Esophagus muscularis mucosa (tissue), 4 donors: ENCODE measurements around the gene MYD88. TPM values are rescaled to one million over a fixed set of nuclear protein-coding genes. Genes with fewer than 3 reads are reported as not detected.

Source experiments
- DNase-seq: peaks from one replicate; pipeline ENCODE4 v3.0.0-alpha.2; 2017; ENCODE audit errors: extremely low spot score
- H3K27ac ChIP-seq, 4 donors: fragments of 200-600 bp; sonication (generic); replicated peaks in 1 of 4; 1 replicate in 3 of 4; 2 replicates in 1 of 4; pipeline ENCODE4 v1.5.1; 2016 to 2019; ENCODE audit warnings: mild to moderate bottlenecking in 1 of 4
- H3K27me3 ChIP-seq, 4 donors: fragments of 200-600 bp; sonication (generic); one replicate each; pipeline versions ENCODE4 v1.5.1 to v1.6.0; 2016 to 2019
- H3K36me3 ChIP-seq, 4 donors: fragments of 200-600 bp; sonication (generic); one replicate each; pipeline ENCODE4 v1.5.1; 2016 to 2019
- H3K4me1 ChIP-seq, 4 donors: fragments of 200-600 bp; sonication (generic); one replicate each; pipeline ENCODE4 v1.5.1; 2016 to 2019
- H3K4me3 ChIP-seq, 4 donors: fragments of 200-600 bp; sonication (generic); 1 replicate in 2 of 4; 2 replicates in 2 of 4; pipeline ENCODE4 v1.5.1; 2016 to 2019; ENCODE audit warnings: mild to moderate bottlenecking in 4 of 4, moderate library complexity in 1 of 4
- H3K9me3 ChIP-seq, 4 donors: fragments of 200-600 bp; sonication (generic); 1 replicate in 3 of 4; 2 replicates in 1 of 4; pipeline ENCODE4 v1.5.1; 2016 to 2019
- CTCF ChIP-seq, 3 experiments: fragments of 200-600 bp in 2 of 3; fragments of 450-650 bp in 1 of 3; sonication (generic) in 2 of 3; IDR thresholded peaks; one replicate each; pipeline ENCODE4 v1.5.1; 2017 to 2019; ENCODE audit warnings: antibody characterized with exemption in 3 of 3, mild to moderate bottlenecking in 2 of 3, moderate library complexity in 1 of 3
- EP300 ChIP-seq: sonication (generic); formaldehyde crosslinking; IDR thresholded peaks from one replicate; pipeline ENCODE4 v1.6.1; 2017; ENCODE audit warnings: antibody characterized with exemption
- POLR2A ChIP-seq: fragments of 450-650 bp; IDR thresholded peaks from one replicate; pipeline ENCODE4 v1.6.1; 2017; ENCODE audit warnings: antibody characterized with exemption, moderate library complexity, mild to moderate bottlenecking, low read depth
- POLR2AphosphoS5 ChIP-seq, 2 donors: sonication (generic); formaldehyde crosslinking; IDR thresholded peaks; one replicate each; pipeline ENCODE4 v1.6.1; 2017; ENCODE audit warnings: antibody characterized with exemption in 2 of 2
- WGBS: methylation state at CpG from one replicate; pipeline ENCODE4 v1.1.5; 2018; 5-methylcytosine and 5-hydroxymethylcytosine counted together
- intact Hi-C: fragments of 100-400 bp; cut with DNase I; formaldehyde crosslinking; loops from one replicate; pipeline ENCODE4 v1.15.1; 2023
- total RNA-seq, 4 donors: library from RNA; depleted of rRNA; stranded (reverse); fragments of >200 nt; gene quantifications; one replicate each; pipeline versions ENCODE4 v1.1.0 to v1.2.1, GENCODE V29; 2016

MYD88 gene
- total RNA-seq, 4 donors from 2014 or later, result 21.2 to 38.6 (median 26.1) TPM

DNA sequence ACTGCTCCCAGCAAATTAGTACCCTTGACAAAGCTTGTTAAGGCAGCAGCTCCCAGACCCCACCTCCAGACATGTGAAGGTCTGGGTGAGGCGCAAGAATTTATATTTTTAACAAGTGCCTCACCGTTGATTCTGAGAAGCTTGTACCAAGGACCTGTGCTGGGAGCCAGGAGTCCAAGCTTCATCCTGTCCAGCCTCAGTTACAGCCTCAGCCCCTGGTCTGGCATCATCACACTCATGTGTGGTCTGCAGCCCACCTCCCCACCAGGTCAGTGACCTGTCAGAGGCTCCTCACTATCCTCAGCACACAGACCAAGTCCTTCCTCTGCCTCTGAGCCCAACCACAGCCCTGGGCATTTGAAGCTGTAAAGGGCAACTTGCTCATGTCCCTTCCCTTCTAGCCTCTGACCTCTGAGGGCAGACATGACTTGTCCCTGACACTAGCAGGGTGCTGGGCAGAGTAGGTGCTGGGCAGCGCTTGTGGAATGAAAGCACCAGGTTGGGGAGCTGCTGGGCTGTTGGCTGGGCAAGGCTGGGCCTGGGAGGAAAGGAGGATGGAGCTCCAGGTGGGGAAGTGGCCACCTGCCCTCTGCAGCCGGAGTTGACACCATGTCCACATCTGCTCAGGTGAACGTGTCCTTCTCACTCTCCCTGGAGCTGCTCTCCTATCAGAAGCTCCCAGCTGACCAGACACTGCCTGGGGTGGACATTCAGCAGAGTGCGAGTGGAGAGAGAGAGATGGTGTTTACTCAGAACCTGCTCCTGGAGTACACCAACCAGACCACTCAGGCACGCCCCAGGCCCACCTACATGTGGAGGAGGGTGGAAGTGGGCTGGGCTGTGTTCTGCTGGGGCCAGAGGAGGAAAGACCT is 18.4 kb upstream of the MYD88 start:
- Histone ChIP-seq H3K27me3 (no peaks in the 10 kb centered on the region), H3K4me3 (no peak overlapping the region), H3K9me3 (no peaks in the 10 kb centered on the region), H3K27ac (no peak overlapping the region), H3K36me3 (peaks cover 19 to 63% (median 52%) of the 10 kb centered on the region in 4 donors), H3K4me1 (peaks cover 0 to 9% (median 0%) of the 10 kb centered on the region in 4 donors)
- intact Hi-C loops, result loop anchor here (2.0 kb wide), 1 partner anchor 227 kb away; the partner anchor contains the start of gene XYLB
- no peak for DNase-seq
- 87% methylated on average over 5 of the region's 7 CpGs for WGBS
- TF ChIP-seq POLR2AphosphoS5 (IDR thresholded peaks at IDR 0.05), result no peak
- no peak for TF ChIP-seq CTCF (IDR thresholded peaks at IDR 0.05)
- no peak for TF ChIP-seq POLR2A
- no peak for TF ChIP-seq EP300

DNA sequence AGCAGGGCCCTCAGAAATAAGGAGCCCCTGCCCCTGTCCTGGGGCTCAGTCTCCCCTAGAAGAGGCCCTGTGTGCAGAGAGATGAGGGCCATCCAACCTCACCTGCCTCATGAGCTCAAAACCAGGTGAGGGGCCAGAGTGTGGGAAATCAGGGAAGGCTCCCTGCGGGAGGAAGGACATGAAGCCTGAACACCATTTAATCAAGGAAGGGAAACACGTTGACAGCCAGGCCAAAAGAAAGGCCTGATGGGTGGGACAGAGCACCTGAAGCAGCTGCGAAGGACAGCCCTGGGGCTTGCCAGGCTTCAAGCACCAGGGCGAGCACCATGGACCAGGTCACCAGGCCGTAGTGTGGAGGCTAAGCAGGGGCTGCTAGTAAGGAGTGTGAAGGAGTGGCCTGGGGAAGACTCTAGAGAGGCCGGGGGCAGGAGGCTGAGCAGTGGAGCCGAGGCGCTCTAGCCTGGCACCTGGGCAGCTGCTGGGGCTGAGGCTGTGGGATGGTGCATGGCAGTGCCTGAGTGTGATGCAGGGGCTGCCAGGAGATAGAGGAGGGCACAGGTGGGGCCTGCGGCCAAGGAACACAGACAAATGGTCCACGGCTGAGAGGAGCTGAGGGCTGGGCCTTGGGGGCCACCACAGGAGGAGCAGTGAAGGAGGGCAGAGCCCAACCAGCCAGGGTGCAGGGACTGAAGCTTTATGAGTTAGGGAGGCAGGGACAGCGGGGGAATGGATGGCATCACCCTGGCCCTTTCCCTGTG is 17.6 kb upstream of the MYD88 start:
- Histone ChIP-seq H3K27ac (no peak overlapping the region), H3K9me3 (no peaks in the 10 kb centered on the region), H3K4me1 (peaks cover 0 to 9% (median 0%) of the 10 kb centered on the region in 4 donors), H3K27me3 (no peaks in the 10 kb centered on the region), H3K4me3 (no peak overlapping the region), H3K36me3 (peaks cover 25 to 72% (median 60%) of the 10 kb centered on the region in 4 donors)
- intact Hi-C loops, result no loop called here
- DNase-seq, result no peak
- 85% methylated on average over 10 of the region's 11 CpGs for WGBS
- TF ChIP-seq POLR2AphosphoS5 (IDR thresholded peaks at IDR 0.05) (no peak), EP300 (no peak), CTCF (IDR thresholded peaks at IDR 0.05) (no peak), POLR2A (no peak)

DNA sequence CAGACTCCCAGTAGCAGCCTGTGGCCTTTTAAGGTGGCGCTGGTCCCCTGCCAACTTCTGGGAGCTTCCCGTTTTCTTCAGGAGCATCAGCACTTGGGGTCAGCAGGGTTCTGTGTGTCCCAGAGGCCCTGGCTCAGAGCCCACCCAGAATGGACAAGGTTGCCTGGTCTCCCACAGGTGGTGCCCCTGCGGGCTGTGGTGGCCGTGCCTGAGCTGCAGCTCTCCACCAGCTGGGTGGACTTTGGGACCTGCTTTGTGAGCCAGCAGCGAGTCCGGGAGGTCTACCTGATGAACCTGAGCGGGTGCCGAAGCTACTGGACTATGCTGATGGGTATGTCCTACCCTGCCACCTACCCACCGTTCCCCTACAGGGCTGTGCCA is 17.0 kb upstream of the MYD88 start:
- TF ChIP-seq POLR2AphosphoS5 (IDR thresholded peaks at IDR 0.05) (no peak), EP300 (no peak), CTCF (IDR thresholded peaks at IDR 0.05) (no peak), POLR2A (no peak)
- H3K4me1 ChIP-seq, result peaks cover 0 to 9% (median 0%) of the 10 kb centered on the region in 4 donors
- H3K27me3 ChIP-seq, result no peaks in the 10 kb centered on the region
- intact Hi-C loops, result no loop called here
- peaks cover 31 to 77% (median 66%) of the 10 kb centered on the region in 4 donors for H3K36me3 ChIP-seq
- no peak overlapping the region for H3K27ac ChIP-seq
- no peaks in the 10 kb centered on the region for H3K9me3 ChIP-seq
- WGBS, result 75% methylated on average over 2 of the region's 9 CpGs
- no peak overlapping the region for H3K4me3 ChIP-seq
- DNase-seq, result no peak

GRCh38 chr3:38121832-38122461 is 16.5 kb upstream of the MYD88 start:
- DNase-seq, result no peak
- H3K4me1 ChIP-seq, result peaks cover 0 to 9% (median 0%) of the 10 kb centered on the region in 4 donors
- H3K4me3 ChIP-seq, result no peak overlapping the region
- 85% methylated on average over 7 of the region's 13 CpGs for WGBS
- no peaks in the 10 kb centered on the region for H3K27me3 ChIP-seq
- H3K36me3 ChIP-seq, result peaks cover 35 to 82% (median 71%) of the 10 kb centered on the region in 4 donors
- no peaks in the 10 kb centered on the region for H3K9me3 ChIP-seq
- intact Hi-C loops, result no loop called here
- H3K27ac ChIP-seq, result no peak overlapping the region
- no peak for TF ChIP-seq POLR2A
- TF ChIP-seq EP300, result no peak
- TF ChIP-seq CTCF (IDR thresholded peaks at IDR 0.05), result no peak
- no peak for TF ChIP-seq POLR2AphosphoS5 (IDR thresholded peaks at IDR 0.05)
